GM19035 (cell line): ENCODE measurements around the gene SLC50A1.

ENCODE experiments used
- ATAC-seq: cut with Tn5 transposase; IDR thresholded peaks from one replicate; pipeline ENCODE4 v1.9.1; 2021; ENCODE audit not compliant: unreplicated experiment

SLC50A1 gene

GRCh38 chr1:155169541-155169940 is 33.9 kb downstream of the SLC50A1 start:
- ATAC-seq: no peak

- no peak for ATAC-seq
Measured at GRCh38 chr1:155170101-155170785, 34.6 kb downstream of the SLC50A1 start.

DNA sequence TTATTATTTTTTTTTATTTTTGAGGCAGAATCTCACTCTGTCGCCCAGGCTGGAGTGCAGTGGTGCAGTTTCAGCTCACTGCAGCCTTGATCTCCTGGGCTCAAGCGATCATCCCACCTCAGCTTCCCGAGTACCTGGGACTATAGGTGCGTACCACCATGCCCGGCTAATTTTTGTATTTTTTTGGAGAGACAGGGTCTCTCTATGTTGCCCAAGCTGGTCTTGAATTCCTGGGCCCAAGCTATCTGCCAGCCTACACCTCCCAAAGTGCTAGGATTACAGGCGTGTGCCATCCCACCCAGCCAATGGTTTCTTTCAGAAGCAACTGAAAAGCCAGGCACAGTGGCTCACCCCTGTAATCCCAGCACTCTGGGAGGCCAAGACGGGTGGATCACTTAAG is 35.2 kb downstream of the SLC50A1 start:
- no peak for ATAC-seq

GRCh38 chr1:155171836-155172731 is 36.4 kb downstream of the SLC50A1 start:
- ATAC-seq: peak; percentile 15

GRCh38 chr1:155172732-155173477 is 37.3 kb downstream of the SLC50A1 start, which contains the start of gene KRTCAP2:
Gene KRTCAP2 (minus strand): TSS chr1:155173304. CDS start chr1:155173224, 80 bp downstream.
- ATAC-seq: peak; percentile 72

DNA sequence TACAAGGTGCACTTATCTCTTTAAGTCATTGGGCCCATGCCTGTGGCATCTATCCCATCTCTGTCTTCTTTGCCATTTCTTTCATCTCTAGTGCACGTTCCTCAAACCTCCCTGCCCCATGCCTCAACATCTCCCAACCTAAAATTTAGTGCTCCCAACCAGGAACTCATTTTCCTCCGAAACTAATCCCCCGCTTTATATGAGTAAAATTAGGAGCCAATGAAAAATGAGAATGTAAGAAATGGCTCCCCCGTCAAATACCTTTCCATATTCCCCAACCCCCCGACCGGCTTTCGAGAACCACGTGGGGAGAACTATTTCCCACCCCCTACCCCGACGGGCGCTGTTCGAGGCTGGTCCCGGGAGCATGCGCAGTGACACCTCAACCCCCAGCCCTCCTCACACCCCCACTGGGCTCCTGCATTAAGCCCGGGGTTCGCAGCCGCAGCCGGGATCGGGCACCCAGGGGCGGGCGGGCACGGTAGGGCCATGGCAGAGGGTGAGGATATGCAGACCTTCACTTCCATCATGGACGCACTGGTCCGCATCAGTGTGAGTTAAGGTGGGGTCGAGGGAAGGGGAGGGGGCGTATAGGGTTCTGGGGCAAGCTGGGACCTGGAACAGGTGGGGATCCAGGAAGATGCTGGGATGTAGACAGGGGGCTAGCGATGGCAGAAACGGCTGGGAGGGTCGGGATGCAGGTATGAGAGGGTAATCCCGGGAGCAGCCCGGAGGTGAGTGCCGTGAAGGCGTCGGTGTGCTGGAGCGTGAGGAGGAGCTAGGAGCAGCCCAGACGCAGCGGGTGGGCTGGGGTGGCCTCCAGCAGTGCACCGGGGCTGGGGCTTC is 38.0 kb downstream of the SLC50A1 start, which contains the start of gene TRIM46:
TSS of gene TRIM46 (plus strand) at position 372 of the 846 bp plus-strand sequence. CDS start at position 490, 118 bp downstream.
- no peak for ATAC-seq

DNA sequence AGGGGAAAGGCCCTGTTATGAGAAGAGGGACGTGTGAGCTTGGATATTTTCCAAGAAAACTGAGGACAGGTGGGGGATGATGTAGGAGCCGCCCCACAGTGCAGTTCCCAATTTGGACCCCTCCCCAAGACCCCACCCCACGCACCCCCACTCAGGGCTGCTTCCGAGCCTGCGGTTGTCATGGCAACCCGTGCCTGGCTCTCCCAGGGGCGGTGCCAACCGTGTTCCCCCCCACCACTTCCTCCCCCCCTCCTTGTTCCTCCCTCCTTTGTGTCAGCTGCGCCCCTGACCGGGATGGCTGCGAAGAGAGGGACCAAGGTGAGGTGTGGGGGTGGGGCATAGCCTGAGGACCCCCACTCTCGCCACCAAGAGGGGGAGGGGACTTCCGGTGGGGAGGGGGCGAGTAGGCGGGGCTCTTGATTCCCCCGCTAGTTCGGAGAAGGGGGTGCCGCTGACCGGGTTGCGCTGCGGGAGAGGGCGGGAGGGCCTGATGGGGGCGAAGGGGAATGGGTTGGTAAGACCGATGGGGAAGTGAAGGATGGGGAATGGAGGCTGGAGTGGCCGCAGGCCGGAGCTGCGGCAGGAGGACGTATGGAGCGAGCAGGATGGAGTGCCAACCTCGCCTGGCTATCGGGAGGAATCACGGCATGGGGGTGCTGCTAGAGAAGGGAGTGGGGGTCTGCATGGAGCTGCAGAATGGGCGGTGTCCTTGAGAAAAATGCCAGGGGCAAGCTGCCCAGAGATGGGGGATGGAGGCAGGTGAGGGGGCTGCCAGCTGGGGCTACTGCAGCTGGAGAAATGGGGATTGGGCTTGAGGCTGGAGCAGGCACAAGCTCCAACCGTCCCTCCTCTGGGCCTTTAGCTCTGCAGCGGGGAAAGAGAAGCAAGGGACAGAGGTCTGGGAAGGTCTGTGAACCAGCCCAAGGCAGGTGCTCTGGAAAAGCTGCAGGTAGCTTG is 39.0 kb downstream of the SLC50A1 start:
- no peak for ATAC-seq

- no peak for ATAC-seq
Measured at GRCh38 chr1:155175281-155175926, 39.8 kb downstream of the SLC50A1 start.

GRCh38 chr1:155175927-155176371 is 40.3 kb downstream of the SLC50A1 start:
- ATAC-seq: no peak

- no peak for ATAC-seq
Measured at GRCh38 chr1:155176544-155177071, 41.0 kb downstream of the SLC50A1 start.

- ATAC-seq: no peak
Measured at GRCh38 chr1:155177192-155177917, 41.7 kb downstream of the SLC50A1 start.

GRCh38 chr1:155177918-155178281 is 42.2 kb downstream of the SLC50A1 start:
- ATAC-seq: no peak

DNA sequence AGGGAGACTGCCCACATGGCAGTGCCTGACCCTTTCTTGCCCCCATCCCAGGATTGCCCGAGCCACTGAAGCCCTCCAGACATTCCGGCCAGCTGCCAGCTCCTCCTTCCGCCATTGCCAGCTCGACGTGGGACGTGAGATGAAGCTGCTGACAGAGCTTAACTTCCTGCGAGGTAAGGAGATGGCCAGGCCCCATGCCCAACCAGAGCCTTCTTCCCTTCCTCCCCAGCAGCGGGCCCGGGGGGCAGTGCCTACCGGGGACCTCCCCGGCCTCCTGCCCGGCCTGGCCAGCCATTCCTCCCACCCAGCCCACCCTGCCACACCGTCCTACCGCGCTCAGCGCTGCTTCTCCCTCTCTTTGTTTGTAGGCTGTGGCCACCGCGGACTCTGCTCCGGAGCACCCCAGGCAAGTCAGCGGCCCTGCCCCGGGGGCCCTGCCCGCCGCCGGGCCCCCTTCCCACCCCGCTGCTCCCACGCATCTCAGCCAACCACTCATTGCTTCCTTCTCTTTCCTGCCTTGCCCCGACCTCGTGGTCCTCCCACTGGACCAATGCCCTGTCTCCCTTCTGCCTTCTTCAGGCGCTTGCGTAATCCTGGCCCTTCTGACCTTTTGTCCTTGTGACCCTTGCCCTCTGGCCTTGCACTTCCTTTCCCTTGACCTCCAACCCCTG is 42.9 kb downstream of the SLC50A1 start:
- ATAC-seq: no peak

DNA sequence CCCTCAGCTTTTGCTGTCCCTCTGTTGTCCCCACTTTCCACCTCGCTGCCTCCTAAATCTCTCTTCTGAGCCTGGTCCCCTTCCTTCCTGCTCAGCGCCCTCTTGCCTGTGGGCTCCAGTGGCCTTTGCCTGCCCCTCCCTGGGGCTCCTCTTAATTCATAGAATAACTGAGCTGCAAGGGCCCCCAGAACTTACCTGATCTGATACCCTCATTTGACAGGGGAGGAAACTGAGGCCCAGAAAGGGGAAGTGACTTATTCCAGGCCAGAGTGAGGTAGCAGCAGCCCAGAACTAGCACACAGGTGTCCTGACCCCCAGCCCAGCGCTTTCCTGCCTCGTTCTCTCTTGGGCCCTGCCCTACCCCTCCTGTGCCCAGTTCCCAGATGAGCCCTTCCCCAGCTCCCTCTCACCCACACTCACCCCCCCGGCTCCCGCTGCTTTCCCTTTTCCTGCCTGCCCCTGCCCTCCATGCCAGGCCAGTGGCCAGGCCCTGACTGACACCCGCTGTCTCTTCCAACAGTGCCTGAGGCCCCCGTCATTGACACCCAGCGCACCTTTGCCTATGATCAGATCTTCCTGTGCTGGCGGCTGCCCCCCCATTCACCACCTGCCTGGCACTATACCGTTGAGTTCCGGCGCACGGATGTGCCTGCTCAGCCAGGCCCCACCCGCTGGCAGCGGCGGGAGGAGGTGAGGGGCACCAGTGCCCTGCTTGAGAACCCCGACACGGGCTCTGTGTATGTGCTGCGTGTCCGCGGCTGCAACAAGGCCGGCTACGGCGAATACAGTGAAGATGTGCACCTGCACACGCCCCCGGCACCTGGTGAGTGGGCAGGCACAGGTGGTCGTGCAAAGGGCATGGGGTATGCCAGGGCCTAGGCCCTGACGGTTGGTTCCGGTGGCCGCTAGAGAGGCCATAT is 43.7 kb downstream of the SLC50A1 start:
- ATAC-seq: no peak

DNA sequence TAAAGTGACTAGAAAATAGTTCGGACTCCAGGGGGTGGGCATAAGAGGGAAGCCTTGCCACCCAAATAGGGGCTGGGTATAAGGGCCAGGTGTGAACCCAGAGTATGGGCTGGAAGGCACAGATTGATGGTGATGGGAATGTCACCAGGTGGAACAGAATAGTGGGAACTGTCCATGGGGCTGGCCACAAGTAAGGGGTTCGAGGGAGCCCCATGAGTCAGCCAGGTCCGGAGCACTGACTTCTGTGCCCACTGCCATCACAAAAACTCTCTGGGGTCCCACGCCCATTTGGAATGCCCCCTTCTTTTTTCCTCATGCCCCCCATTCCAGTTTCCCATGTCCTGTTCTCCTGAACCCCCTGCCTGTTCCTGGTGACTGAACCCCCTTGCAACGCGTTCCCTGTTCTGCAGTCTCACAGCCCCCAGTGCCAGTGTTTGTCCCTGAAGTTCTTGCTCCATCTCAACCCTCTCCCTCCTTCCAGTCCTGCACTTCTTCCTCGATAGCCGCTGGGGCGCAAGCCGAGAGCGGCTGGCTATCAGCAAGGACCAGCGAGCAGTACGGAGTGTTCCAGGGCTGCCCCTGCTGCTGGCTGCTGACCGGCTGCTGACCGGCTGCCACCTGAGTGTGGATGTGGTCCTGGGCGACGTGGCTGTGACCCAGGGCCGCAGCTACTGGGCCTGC is 45.9 kb downstream of the SLC50A1 start:
- no peak for ATAC-seq
